H9 (cell line): ENCODE data around the gene GADD45A. TPM values are rescaled to one million over a fixed set of nuclear protein-coding genes. Genes with fewer than 3 reads are reported as not detected.
A peak's percentile ranks its signal among the peaks of the same experiment; 100 is the strongest.

ENCODE experiments used
- DNase-seq: peaks from one replicate; pipeline ENCODE4 v3.0.0-alpha.2; 2017
- H2AFZ ChIP-seq: one replicate; pipeline ENCODE4 v1.6.1; 2013; ENCODE audit warnings: mild to moderate bottlenecking, low read length, control low read depth, moderate library complexity
- H2AK5ac ChIP-seq: 2 replicates; pipeline ENCODE4 v1.6.1; 2013; ENCODE audit warnings: low read length, control low read depth, mixed read lengths; ENCODE audit not compliant: insufficient read length
- H2BK120ac ChIP-seq: one replicate; pipeline ENCODE4 v1.6.1; 2013; ENCODE audit warnings: low read depth, mild to moderate bottlenecking, low read length, control low read depth, inconsistent platforms; ENCODE audit not compliant: poor library complexity, severe bottlenecking
- H2BK12ac ChIP-seq: 2 replicates; pipeline ENCODE4 v1.6.1; 2013; ENCODE audit warnings: low read length, control low read depth, mixed read lengths, low read depth; ENCODE audit not compliant: insufficient read length
- H2BK15ac ChIP-seq: 2 replicates; pipeline ENCODE4 v1.6.1; 2013; ENCODE audit warnings: low read depth, low read length, control low read depth
- H2BK20ac ChIP-seq: one replicate; pipeline ENCODE4 v1.6.1; 2013; ENCODE audit warnings: low read depth, mild to moderate bottlenecking, low read length, control low read depth, inconsistent platforms; ENCODE audit not compliant: poor library complexity, severe bottlenecking
- H2BK5ac ChIP-seq: 2 replicates; pipeline ENCODE4 v1.6.1; 2013; ENCODE audit warnings: low read length, control low read depth, mixed read lengths; ENCODE audit not compliant: insufficient read length
- H3K14ac ChIP-seq: 2 replicates; pipeline ENCODE4 v1.6.1; 2013; ENCODE audit warnings: low read length, control low read depth; ENCODE audit not compliant: insufficient read depth
- H3K18ac ChIP-seq: 2 replicates; pipeline ENCODE4 v1.6.1; 2013; ENCODE audit warnings: low read depth, mild to moderate bottlenecking, mixed read lengths, low read length, control low read depth; ENCODE audit not compliant: insufficient read length
- H3K23ac ChIP-seq: 2 replicates; pipeline ENCODE4 v1.6.1; 2013; ENCODE audit warnings: low read length, control low read depth, mixed read lengths, low read depth; ENCODE audit not compliant: insufficient read length
- H3K23me2 ChIP-seq: 2 replicates; pipeline ENCODE4 v1.6.1; 2013; ENCODE audit warnings: low read depth, mild to moderate bottlenecking, mixed read lengths, low read length, control low read depth; ENCODE audit not compliant: insufficient read length, poor library complexity, severe bottlenecking
- H3K27ac ChIP-seq: 2 replicates; pipeline ENCODE4 v1.5.1; 2013; ENCODE audit warnings: low read length, control low read depth, mixed read lengths, low read depth; ENCODE audit not compliant: insufficient read length
- H3K27me3 ChIP-seq: 2 replicates; pipeline ENCODE4 v1.6.1; 2013; ENCODE audit warnings: low read length, control low read depth, inconsistent platforms; ENCODE audit not compliant: insufficient read depth
- H3K4ac ChIP-seq: 2 replicates; pipeline ENCODE4 v1.6.1; 2013; ENCODE audit warnings: low read depth, mild to moderate bottlenecking, control low read depth, inconsistent platforms, low read length, moderate library complexity
- H3K4me1 ChIP-seq: 2 replicates; pipeline ENCODE4 v1.6.1; 2013; ENCODE audit warnings: low read length, control low read depth, inconsistent platforms; ENCODE audit not compliant: insufficient read depth
- H3K4me2 ChIP-seq: 2 replicates; pipeline ENCODE4 v1.6.1; 2013; ENCODE audit warnings: low read length, control low read depth, mixed read lengths; ENCODE audit not compliant: insufficient read length, insufficient read depth
- H3K56ac ChIP-seq: 2 replicates; pipeline ENCODE4 v1.6.1; 2013; ENCODE audit warnings: low read depth, mild to moderate bottlenecking, mixed read lengths, low read length, control low read depth; ENCODE audit not compliant: insufficient read length
- H3K79me1 ChIP-seq: 2 replicates; pipeline ENCODE4 v1.6.1; 2013; ENCODE audit warnings: low read depth, mild to moderate bottlenecking, moderate library complexity, low read length, control low read depth, inconsistent platforms; ENCODE audit not compliant: insufficient read depth, poor library complexity, severe bottlenecking
- H3K79me2 ChIP-seq: 2 replicates; pipeline ENCODE4 v1.6.1; 2013; ENCODE audit warnings: low read length, control low read depth, inconsistent platforms; ENCODE audit not compliant: insufficient read depth
- H3K9ac ChIP-seq: 2 replicates; pipeline ENCODE4 v1.6.1; 2013; ENCODE audit warnings: low read length, control low read depth, mixed read lengths; ENCODE audit not compliant: insufficient read length; ENCODE audit errors: extremely low read depth
- H3K9me3 ChIP-seq: one replicate; pipeline ENCODE4 v1.6.1; 2013; ENCODE audit warnings: low read depth, low read length, inconsistent platforms; ENCODE audit not compliant: control insufficient read depth
- H3T11ph ChIP-seq: one replicate; pipeline ENCODE4 v1.6.1; 2013; ENCODE audit warnings: mild to moderate bottlenecking, low read length, control low read depth, inconsistent platforms
- H4K20me1 ChIP-seq: one replicate; pipeline ENCODE4 v1.6.1; 2013; ENCODE audit not compliant: control insufficient read depth, insufficient read length, insufficient read depth
- H4K5ac ChIP-seq: 2 replicates; pipeline ENCODE4 v1.6.1; 2013; ENCODE audit warnings: low read depth, mild to moderate bottlenecking, mixed read lengths, low read length, control low read depth; ENCODE audit not compliant: insufficient read length
- H4K8ac ChIP-seq: replicated peaks from 2 replicates; pipeline ENCODE4 v1.6.1; 2013; ENCODE audit warnings: low read length, control low read depth, mixed read lengths, low read depth; ENCODE audit not compliant: insufficient read length
- H4K91ac ChIP-seq: 2 replicates; pipeline ENCODE4 v1.6.1; 2013; ENCODE audit warnings: low read depth, mild to moderate bottlenecking, moderate library complexity, mixed read lengths, low read length, control low read depth; ENCODE audit not compliant: insufficient read length
- H3K27ac Mint-ChIP-seq, 3 experiments: 2 replicates in 2 of 3; 3 replicates in 1 of 3; pipeline ENCODE4 v1.8.0; 2020 to 2021; ENCODE audit warnings: mixed read lengths in 3 of 3, mild to moderate bottlenecking in 1 of 3, moderate library complexity in 1 of 3
- H3K27me3 Mint-ChIP-seq: 2 replicates; pipeline ENCODE4 v1.8.0; 2021; ENCODE audit warnings: low read depth, mild to moderate bottlenecking, moderate library complexity, mixed read lengths
- H3K36me3 Mint-ChIP-seq, 3 experiments: 2 replicates in 2 of 3; 3 replicates in 1 of 3; pipeline ENCODE4 v1.8.0; 2020 to 2021; ENCODE audit warnings: low read depth in 3 of 3, mixed read lengths in 3 of 3; ENCODE audit not compliant: insufficient read depth in 1 of 3
- H3K4me1 Mint-ChIP-seq, 2 experiments: 2 replicates each; pipeline ENCODE4 v1.8.0; 2020; ENCODE audit warnings: mixed read lengths in 2 of 2
- H3K4me3 Mint-ChIP-seq, 2 experiments: 2 replicates in 1 of 2; 3 replicates in 1 of 2; pipeline ENCODE4 v1.8.0; 2020 to 2021; ENCODE audit warnings: mild to moderate bottlenecking in 2 of 2, mixed read lengths in 2 of 2, moderate library complexity in 1 of 2
- H3K9me3 Mint-ChIP-seq, 2 experiments: 2 replicates in 1 of 2; 3 replicates in 1 of 2; pipeline ENCODE4 v1.8.0; 2020; ENCODE audit warnings: mild to moderate bottlenecking in 2 of 2, mixed read lengths in 2 of 2, moderate library complexity in 1 of 2
- CTCF ChIP-seq: fragments of 200-600 bp; sonication (generic); conservative IDR thresholded peaks from 3 replicates; pipeline ENCODE4 v1.8.0; 2021; ENCODE audit warnings: antibody characterized with exemption, mild to moderate bottlenecking
- WGBS: extraction: QIAGEN DNeasy Blood & Tissue Kit; methylation state at CpG from one replicate; pipeline ENCODE4 v1.1.7; 2013; ENCODE audit warnings: missing lambda C conversion rate, low lambda C conversion rate, mixed read lengths; ENCODE audit not compliant: insufficient read length; ENCODE audit errors: extremely low coverage; 5-methylcytosine and 5-hydroxymethylcytosine counted together
- total RNA-seq: library from RNA; stranded (reverse); gene quantifications from 2 replicates; pipeline ENCODE4 v1.2.1, GENCODE V29; 2021

GADD45A gene
- total RNA-seq, 1 experiment from 2014 or later, result 22.8 TPM

- TF ChIP-seq CTCF, result no peak
- Histone ChIP-seq H3K27me3 (no peaks in the 10 kb centered on the region), H3K23me2 (no peaks in the 10 kb centered on the region), H4K20me1 (no peaks in the 10 kb centered on the region), H2BK15ac (no peak overlapping the region), H3K56ac (no peak overlapping the region), H2BK120ac (no peak overlapping the region), H4K5ac (no peak overlapping the region), H2BK20ac (no peak overlapping the region), H3K9me3 (no peaks in the 10 kb centered on the region), H3T11ph (no peak overlapping the region), H2BK5ac (no peak overlapping the region), H3K14ac (no peak overlapping the region), H2AK5ac (no peak overlapping the region), H3K79me2 (no peaks in the 10 kb centered on the region), H3K9ac (no peak overlapping the region), H3K23ac (no peak overlapping the region), H4K91ac (no peak overlapping the region), H3K79me1 (no peaks in the 10 kb centered on the region), H3K4me1 (0 out of 2 replicates have a peak, but pooled peaks cover 2% of the 10 kb centered on the region), H3K18ac (no peak overlapping the region), H3K27ac (no peak overlapping the region), H4K8ac (no peak overlapping the region), H2AFZ (no peak overlapping the region), H3K4me2 (no peak overlapping the region), H3K4ac (no peak overlapping the region), H2BK12ac (no peak overlapping the region)
- Mint-ChIP-seq H3K4me3 (no peak overlapping the region), H3K36me3 (no peaks in the 10 kb centered on the region), H3K27me3 (no peaks in the 10 kb centered on the region), H3K4me1 (peaks cover 8 to 11% of the 10 kb centered on the region in 2 experiments), H3K9me3 (no peaks in the 10 kb centered on the region), H3K27ac (peak overlapping the region in 1 of 3 experiments; percentile 74; a peak in 2 of 7 replicates)
- DNase-seq, result no peak
- WGBS, result no CpG with 5 or more reads among the region's 6 CpGs
Measured at GRCh38 chr1:67713057-67713846, 28.3 kb downstream of the GADD45A start.
